IMR-90 (cell line): ENCODE results near the gene SEC24D. TPM values are rescaled to one million over a fixed set of nuclear protein-coding genes. Genes with fewer than 3 reads are reported as not detected.

Experiments used
- ATAC-seq: fragments of 200-7000 bp; cut with Tn5 transposase; 2 replicates; pipeline ENCODE4 v1.9.1; 2020; ENCODE audit warnings: low read depth, mild to moderate bottlenecking, moderate library complexity
- BruUV-seq: library from RNA; stranded (reverse); fragments of 400-500 nt; replicated peaks from 2 replicates; lab custom pipeline; 2021; lab: Mats Ljungman, UMichigan
- CTCF ChIA-PET: fragments of 300-600 bp; formaldehyde crosslinking; extraction: SDS; loops from one replicate; lab custom pipeline; 2021; ENCODE audit warnings: antibody characterized with exemption; lab: Yijun Ruan, JAX
- POLR2A ChIA-PET: fragments of 300-600 bp; sonication (Branson Sonifier 250); formaldehyde crosslinking; loops from one replicate; lab custom pipeline; 2022; ENCODE audit warnings: antibody characterized with exemption; ENCODE audit not compliant: unreplicated experiment; lab: Charles Lee
- DNase-seq: peaks from one replicate; pipeline ENCODE4 v3.0.0; 2013
- H2AFZ ChIP-seq: replicated peaks from 2 replicates; pipeline ENCODE3; 2013; ENCODE audit warnings: low read length, mild to moderate bottlenecking; ENCODE audit not compliant: poor library complexity
- H2AK5ac ChIP-seq: 2 replicates; pipeline ENCODE4 v1.6.1; 2013; ENCODE audit warnings: low read depth, low read length, inconsistent platforms
- H2AK9ac ChIP-seq: replicated peaks from 2 replicates; pipeline ENCODE3; 2013; ENCODE audit warnings: mild to moderate bottlenecking, low read depth, low read length, moderate library complexity; ENCODE audit not compliant: poor library complexity
- H2BK120ac ChIP-seq: 2 replicates; pipeline ENCODE4 v1.6.1; 2013; ENCODE audit warnings: low read depth, low read length, inconsistent platforms
- H2BK15ac ChIP-seq: 3 replicates; pipeline ENCODE4 v1.6.1; 2013; ENCODE audit warnings: low read depth, low read length, inconsistent platforms
- H2BK20ac ChIP-seq: 2 replicates; pipeline ENCODE4 v1.6.1; 2013; ENCODE audit warnings: low read depth, mild to moderate bottlenecking, inconsistent platforms, low read length, moderate library complexity
- H2BK5ac ChIP-seq: 2 replicates; pipeline ENCODE4 v1.6.1; 2013; ENCODE audit warnings: mild to moderate bottlenecking, low read depth, low read length, inconsistent platforms; ENCODE audit not compliant: poor library complexity, severe bottlenecking
- H3K14ac ChIP-seq: replicated peaks from 2 replicates; pipeline ENCODE4 v1.6.1; 2013; ENCODE audit warnings: low read depth, low read length, inconsistent platforms
- H3K18ac ChIP-seq: 2 replicates; pipeline ENCODE4 v1.6.1; 2013; ENCODE audit warnings: low read depth, low read length, control low read depth
- H3K23ac ChIP-seq: 2 replicates; pipeline ENCODE4 v1.6.1; 2013; ENCODE audit warnings: low read depth, low read length, inconsistent platforms
- H3K27ac ChIP-seq: 2 replicates; pipeline ENCODE4 v1.5.1; 2013; ENCODE audit warnings: mild to moderate bottlenecking, control low read depth, low read length; ENCODE audit not compliant: insufficient read depth
- H3K27me3 ChIP-seq: 2 replicates; pipeline ENCODE4 v1.6.1; 2013; ENCODE audit warnings: low read length; ENCODE audit not compliant: control insufficient read depth, insufficient read depth
- H3K36me3 ChIP-seq: 2 replicates; pipeline ENCODE4 v1.6.1; 2013; ENCODE audit warnings: low read length, mixed read lengths; ENCODE audit not compliant: control insufficient read depth, insufficient read depth
- H3K4ac ChIP-seq: 2 replicates; pipeline ENCODE4 v1.6.1; 2013; ENCODE audit warnings: low read depth, low read length, inconsistent platforms
- H3K4me1 ChIP-seq: 2 replicates; pipeline ENCODE4 v1.6.1; 2013; ENCODE audit warnings: low read length, mixed read lengths; ENCODE audit not compliant: control insufficient read depth, insufficient read depth
- H3K4me2 ChIP-seq: 2 replicates; pipeline ENCODE4 v1.6.1; 2013; ENCODE audit warnings: low read depth, mild to moderate bottlenecking, control low read depth, low read length, moderate library complexity
- H3K4me3 ChIP-seq: 2 replicates; pipeline ENCODE4 v1.5.1; 2013; ENCODE audit warnings: low read depth, mild to moderate bottlenecking, control low read depth, low read length, moderate library complexity; ENCODE audit not compliant: insufficient read depth
- H3K56ac ChIP-seq: 2 replicates; pipeline ENCODE4 v1.6.1; 2013; ENCODE audit warnings: low read length, inconsistent platforms; ENCODE audit not compliant: insufficient read depth; ENCODE audit errors: extremely low read depth
- H3K79me1 ChIP-seq, 2 experiments: 2 replicates each; pipeline ENCODE4 v1.6.1; 2013; ENCODE audit warnings: low read length in 2 of 2, inconsistent platforms in 1 of 2, low read depth in 1 of 2
- H3K9ac ChIP-seq: 2 replicates; pipeline ENCODE4 v1.6.1; 2013; ENCODE audit warnings: low read depth, low read length, control low read depth
- H3K9me1 ChIP-seq: 2 replicates; pipeline ENCODE4 v1.6.1; 2013; ENCODE audit warnings: low read length, inconsistent platforms; ENCODE audit not compliant: insufficient read depth
- H3K9me3 ChIP-seq: 2 replicates; pipeline ENCODE4 v1.6.1; 2013; ENCODE audit warnings: low read length; ENCODE audit not compliant: control insufficient read depth, insufficient read depth
- H4K20me1 ChIP-seq: 2 replicates; pipeline ENCODE4 v1.6.1; 2013; ENCODE audit warnings: low read length, inconsistent platforms; ENCODE audit not compliant: insufficient read depth
- H4K5ac ChIP-seq: 2 replicates; pipeline ENCODE4 v1.6.1; 2013; ENCODE audit warnings: mild to moderate bottlenecking, low read depth, low read length, control low read depth
- H4K8ac ChIP-seq, 2 experiments: 2 replicates each; pipeline ENCODE4 v1.6.1; 2013; ENCODE audit warnings: low read depth in 2 of 2, low read length in 2 of 2, control low read depth in 1 of 2, inconsistent platforms in 1 of 2
- H4K91ac ChIP-seq: 2 replicates; pipeline ENCODE4 v1.6.1; 2013; ENCODE audit warnings: low read depth, low read length, inconsistent platforms; ENCODE audit not compliant: insufficient read depth
- BHLHE40 ChIP-seq: fragments of 150-350 bp; IDR thresholded peaks from 2 replicates; pipeline ENCODE4 v1.6.1; 2016; ENCODE audit warnings: mild to moderate bottlenecking, low read depth, low read length
- CEBPB ChIP-seq: IDR thresholded peaks from 2 replicates; pipeline ENCODE4 v1.6.1; 2012; ENCODE audit warnings: low read depth, low read length, improper control_type of control experiment
- CHD1 ChIP-seq: IDR thresholded peaks from 2 replicates; pipeline ENCODE4 v1.6.1; 2012; ENCODE audit warnings: low read depth, low read length, improper control_type of control experiment
- CTCF ChIP-seq: conservative IDR thresholded peaks from 2 replicates; pipeline ENCODE4 v1.5.1; 2012; ENCODE audit warnings: mild to moderate bottlenecking, low read depth, low read length, improper control_type of control experiment
- FOS ChIP-seq: fragments of 150-350 bp; IDR thresholded peaks from 2 replicates; pipeline ENCODE4 v1.6.1; 2016; ENCODE audit warnings: low read depth, low read length
- MAFK ChIP-seq: IDR thresholded peaks from 2 replicates; pipeline ENCODE4 v1.6.1; 2012; ENCODE audit warnings: low read depth, low read length, improper control_type of control experiment
- MAZ ChIP-seq: IDR thresholded peaks from 2 replicates; pipeline ENCODE4 v1.6.1; 2012; ENCODE audit warnings: low read depth, mild to moderate bottlenecking, low read length, improper control_type of control experiment, moderate library complexity, borderline replicate concordance
- MXI1 ChIP-seq: IDR thresholded peaks from 2 replicates; pipeline ENCODE4 v1.6.1; 2012; ENCODE audit warnings: low read depth, mild to moderate bottlenecking, low read length, moderate library complexity, borderline replicate concordance
- NFE2L2 ChIP-seq: fragments of 150-350 bp; IDR thresholded peaks from 2 replicates; pipeline ENCODE4 v1.6.1; 2016; ENCODE audit warnings: low read depth, mild to moderate bottlenecking, low read length
- POLR2A ChIP-seq: IDR thresholded peaks from 2 replicates; pipeline ENCODE4 v1.6.1; 2012; ENCODE audit warnings: mild to moderate bottlenecking, low read depth, low read length
- RAD21 ChIP-seq: IDR thresholded peaks from 2 replicates; pipeline ENCODE4 v1.6.1; 2012; ENCODE audit warnings: low read length, improper control_type of control experiment
- RCOR1 ChIP-seq: IDR thresholded peaks from 2 replicates; pipeline ENCODE4 v1.6.1; 2012; ENCODE audit warnings: mild to moderate bottlenecking, low read length, improper control_type of control experiment; ENCODE audit not compliant: insufficient replicate concordance
- RFX5 ChIP-seq: IDR thresholded peaks from 2 replicates; pipeline ENCODE4 v1.8.0; 2012; ENCODE audit warnings: low read depth, mild to moderate bottlenecking, low read length, moderate library complexity
- SMC3 ChIP-seq: fragments of 150-350 bp; IDR thresholded peaks from 2 replicates; pipeline ENCODE4 v1.6.1; 2016; ENCODE audit warnings: low read depth, mild to moderate bottlenecking, antibody characterized with exemption, low read length, moderate library complexity
- WGBS, 2 experiments: methylation state at CpG; one replicate each; pipeline versions ENCODE4 v1.1.5 to v1.1.7; 2013; ENCODE audit warnings: missing lambda C conversion rate in 2 of 2; ENCODE audit not compliant: insufficient read length in 1 of 2; ENCODE audit errors: extremely low coverage in 2 of 2; 5-methylcytosine and 5-hydroxymethylcytosine counted together
- dilution Hi-C: fragments of 300-500 bp; cut with HindIII; formaldehyde crosslinking; loops from one replicate; pipeline ENCODE4 v1.14.3; 2018; ENCODE audit warnings: low sequenced_read_pairs; ENCODE audit not compliant: unreplicated experiment
- in situ Hi-C: fragments of 300-500 bp; cut with MboI; formaldehyde crosslinking; loops from 3 replicates; pipeline ENCODE4 v1.14.3; 2019; ENCODE audit warnings: low sequenced_read_pairs, inconsistent platforms, mixed read lengths
- intact Hi-C: fragments of 100-400 bp; cut with micrococcal nuclease; formaldehyde crosslinking; loops from 2 replicates; pipeline ENCODE4 v1.10.0; 2022
- polyA plus RNA-seq, 3 experiments: library from polyadenylated mRNA; depleted of rRNA; stranded (reverse); fragments of >200 nt; gene quantifications; 2 replicates each; pipeline ENCODE4 v1.2.3, GENCODE V29; 2012; ENCODE audit warnings: low replicate concordance in 1 of 3
- total RNA-seq: library from RNA; depleted of rRNA; stranded (reverse); fragments of >200 nt; gene quantifications from 2 replicates; pipeline ENCODE4 v1.2.3, GENCODE V29; 2012
- TF ChIP-seq, protein P1 (sequence below): fragments of 150-350 bp; IDR thresholded peaks from 2 replicates; pipeline ENCODE4 v1.6.1; 2016; ENCODE audit warnings: low read depth, mild to moderate bottlenecking, low read length, moderate library complexity, borderline replicate concordance
- TF ChIP-seq, protein P2 (sequence below): fragments of 150-350 bp; IDR thresholded peaks from 2 replicates; pipeline ENCODE4 v1.6.1; 2017; ENCODE audit warnings: mild to moderate bottlenecking, antibody characterized with exemption, low read length, low read depth

The SEC24D gene
- total and polyA plus RNA-seq, 2 of the 4 experiments (the other 2 are of a cell fraction): 93.2 to 111 TPM

- Histone ChIP-seq H2BK15ac (no peak overlapping the region), H3K9me3 (no peaks in the 10 kb centered on the region), H4K20me1 (peaks cover 10% of the 10 kb centered on the region; the same call in 1 of the 2 replicates), H3K23ac (no peak overlapping the region), H3K9me1 (peaks cover 2% of the 10 kb centered on the region; the same call in 1 of the 2 replicates), H2BK20ac (no peak overlapping the region), H3K56ac (no peak overlapping the region), H3K4ac (no peak overlapping the region), H2BK120ac (no peak overlapping the region), H2AFZ (no peak overlapping the region), H3K4me1 (peaks cover 2% of the 10 kb centered on the region; the same call in 1 of the 2 replicates), H3K36me3 (peaks cover 23% of the 10 kb centered on the region), H2BK5ac (no peak overlapping the region), H4K91ac (no peak overlapping the region), H3K9ac (no peak overlapping the region), H3K27me3 (no peaks in the 10 kb centered on the region), H4K5ac (no peak overlapping the region), H2AK5ac (no peak overlapping the region), H3K18ac (no peak overlapping the region), H2AK9ac (no peak overlapping the region), H4K8ac (no peak overlapping the region), H3K27ac (no peak overlapping the region), H3K79me1 (peaks cover 25 to 50% of the 10 kb centered on the region in 2 experiments), H3K4me3 (no peak overlapping the region), H3K14ac (no peak overlapping the region), H3K4me2 (no peak overlapping the region)
- no TSS peak for BruUV-seq
- ATAC-seq (no peak; the same call in 1 of the 2 replicates), DNase-seq (peak; percentile 67)
- in situ Hi-C loops (no loop called here), intact Hi-C loops (no loop called here), dilution Hi-C loops (no loop called here)
- 86% methylated on average over 3 of the region's 5 CpGs; no CpG with 5 or more reads in 1 of the 2 experiments for WGBS, 2 experiments
- ChIA-PET CTCF (no interaction called here), POLR2A (no interaction called here)
- TF ChIP-seq MAFK (no peak), SMC3 (no peak), RAD21 (no peak), CHD1 (no peak), POLR2A (no peak), RCOR1 (no peak), MAZ (no peak), CTCF (no peak), NFE2L2 (no peak), CEBPB (no peak), FOS (no peak), MXI1 (no peak), RFX5 (no peak), BHLHE40 (no peak)
- TF ChIP-seq, protein P1, sequence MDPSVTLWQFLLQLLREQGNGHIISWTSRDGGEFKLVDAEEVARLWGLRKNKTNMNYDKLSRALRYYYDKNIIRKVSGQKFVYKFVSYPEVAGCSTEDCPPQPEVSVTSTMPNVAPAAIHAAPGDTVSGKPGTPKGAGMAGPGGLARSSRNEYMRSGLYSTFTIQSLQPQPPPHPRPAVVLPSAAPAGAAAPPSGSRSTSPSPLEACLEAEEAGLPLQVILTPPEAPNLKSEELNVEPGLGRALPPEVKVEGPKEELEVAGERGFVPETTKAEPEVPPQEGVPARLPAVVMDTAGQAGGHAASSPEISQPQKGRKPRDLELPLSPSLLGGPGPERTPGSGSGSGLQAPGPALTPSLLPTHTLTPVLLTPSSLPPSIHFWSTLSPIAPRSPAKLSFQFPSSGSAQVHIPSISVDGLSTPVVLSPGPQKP: no peak
- TF ChIP-seq, protein P2, sequence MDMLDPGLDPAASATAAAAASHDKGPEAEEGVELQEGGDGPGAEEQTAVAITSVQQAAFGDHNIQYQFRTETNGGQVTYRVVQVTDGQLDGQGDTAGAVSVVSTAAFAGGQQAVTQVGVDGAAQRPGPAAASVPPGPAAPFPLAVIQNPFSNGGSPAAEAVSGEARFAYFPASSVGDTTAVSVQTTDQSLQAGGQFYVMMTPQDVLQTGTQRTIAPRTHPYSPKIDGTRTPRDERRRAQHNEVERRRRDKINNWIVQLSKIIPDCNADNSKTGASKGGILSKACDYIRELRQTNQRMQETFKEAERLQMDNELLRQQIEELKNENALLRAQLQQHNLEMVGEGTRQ: no peak
Measured at GRCh38 chr4:118783887-118784286, 52.0 kb downstream of the SEC24D start.
